Stimulated activated CD4-positive, alpha-beta T cell treated with anti-CD3 and anti-CD28 coated beads, Interleukin-2, amount 100 ng/mL, for 48 hours (primary cell): Measurements from ENCODE around the gene ZDHHC12.

ENCODE experiments used
- DNase-seq, 2 donors: peaks; one replicate each; pipeline ENCODE4 v3.0.0-alpha.2; 2020

ZDHHC12 gene

GRCh38 chr9:128685636-128686489 is 38.1 kb downstream of the ZDHHC12 start:
- peak in 1 of 2 donors; percentile 16 for DNase-seq

DNA sequence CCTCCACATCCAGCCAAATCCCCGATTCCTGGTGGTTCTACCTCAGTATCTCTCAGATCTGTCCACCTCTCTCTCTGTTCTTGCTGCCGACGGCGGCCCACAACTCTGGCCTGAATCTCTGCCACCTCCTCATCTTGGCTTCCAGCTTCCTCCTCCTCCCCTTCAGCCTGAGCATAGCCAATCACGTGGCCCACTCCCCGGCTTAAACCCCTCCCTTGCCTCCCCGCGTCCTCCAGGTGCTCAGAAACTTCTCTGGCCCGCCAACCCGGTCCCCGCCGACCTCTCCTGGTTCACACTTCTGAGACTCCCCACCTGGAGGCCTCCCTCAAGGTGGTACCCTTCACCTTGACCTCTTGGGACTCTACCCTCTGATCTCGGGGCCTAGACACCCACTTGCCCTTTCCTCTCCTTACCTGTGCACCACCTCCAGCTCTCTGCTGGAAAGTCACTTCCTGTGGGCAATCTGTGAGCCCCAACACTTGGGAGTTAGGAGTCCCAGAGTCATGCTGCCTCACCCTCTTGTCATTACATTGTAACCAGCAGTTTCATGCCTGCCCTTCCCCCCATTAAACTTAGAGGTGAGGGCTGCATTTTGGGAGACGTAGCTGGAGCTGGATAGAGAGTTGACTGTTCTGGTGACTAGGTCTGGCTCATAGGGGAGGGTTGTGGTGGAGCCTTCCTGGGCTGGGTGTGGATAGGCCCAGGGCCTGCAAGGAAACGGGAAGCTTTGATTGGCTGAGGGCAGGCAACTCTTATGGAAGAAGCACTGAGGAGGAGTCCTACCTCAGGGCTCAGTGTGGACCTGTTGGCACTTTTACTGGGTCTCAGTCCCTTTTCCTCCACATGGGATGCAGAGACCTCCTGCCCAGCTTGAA is 39.4 kb downstream of the ZDHHC12 start:
- peak; percentile 67 to 70 for DNase-seq

DNA sequence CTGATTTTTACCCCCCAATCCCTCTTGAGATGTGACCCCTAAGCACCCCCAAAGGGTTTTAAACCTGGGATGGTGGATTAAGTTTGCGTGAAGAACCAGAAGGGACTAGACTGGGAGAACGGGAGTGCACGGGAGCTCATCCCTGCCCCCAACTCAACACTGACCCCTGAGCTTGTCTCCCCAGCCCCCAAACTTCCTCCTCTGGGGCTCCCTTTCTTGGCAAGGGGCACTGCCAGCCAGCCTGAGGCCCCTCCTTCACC is 39.9 kb downstream of the ZDHHC12 start:
- DNase-seq, result peak in 1 of 2 donors; percentile 10

DNA sequence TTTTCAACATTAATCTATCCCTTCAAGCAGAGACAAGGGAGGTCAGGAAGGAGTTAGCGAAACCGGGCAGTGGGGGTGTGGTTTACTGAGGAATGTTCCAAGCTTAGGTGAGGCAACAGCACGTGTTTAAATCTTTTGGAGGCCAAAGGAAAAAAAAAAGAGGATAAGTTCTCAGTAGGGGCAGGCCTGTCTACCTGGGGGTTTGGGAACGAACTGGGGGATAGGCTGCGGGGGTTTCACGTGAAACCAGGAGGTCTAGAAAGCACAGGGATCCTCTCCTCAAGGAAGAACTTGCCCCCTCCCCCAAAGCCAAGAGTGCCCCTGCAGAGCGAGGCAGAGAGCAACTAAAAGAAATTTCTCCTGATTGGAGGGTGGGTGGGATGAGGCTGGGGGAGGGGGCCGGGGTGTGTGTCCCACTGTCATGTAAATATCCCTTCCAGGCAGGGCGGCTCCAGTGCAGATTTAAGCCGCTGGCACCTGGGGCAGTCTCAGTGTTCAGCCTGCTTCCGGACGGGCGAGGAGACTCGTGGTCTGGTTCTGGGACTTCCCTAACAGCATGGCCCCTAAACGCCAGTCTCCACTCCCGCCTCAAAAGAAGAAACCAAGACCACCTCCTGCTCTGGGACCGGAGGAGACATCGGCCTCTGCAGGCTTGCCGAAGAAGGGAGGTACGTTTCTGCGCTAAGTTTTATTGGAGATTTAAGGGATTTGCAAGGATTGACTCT is 40.4 kb downstream of the ZDHHC12 start:
- peak in 1 of 2 donors; percentile 16 for DNase-seq

DNA sequence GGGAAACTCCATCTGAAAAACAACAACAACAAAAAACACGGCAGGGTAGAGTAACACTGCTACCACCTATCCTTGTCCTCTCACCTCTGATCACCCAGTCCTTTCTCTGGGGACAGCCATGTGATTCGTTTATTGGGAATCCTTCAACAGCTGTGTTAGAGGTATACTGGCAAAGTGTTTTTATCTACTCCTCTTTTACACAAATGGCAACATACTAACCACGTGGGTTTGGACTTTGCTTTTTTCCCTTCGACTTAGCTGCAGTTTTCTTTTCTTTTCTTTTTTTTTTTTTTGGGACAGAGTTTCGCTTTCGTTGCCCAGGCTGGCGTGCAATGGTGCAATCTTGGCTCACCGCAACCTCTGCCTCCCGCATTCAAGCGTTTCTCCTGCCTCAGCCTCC is 46.1 kb downstream of the ZDHHC12 start:
- DNase-seq, result no peak

DNA sequence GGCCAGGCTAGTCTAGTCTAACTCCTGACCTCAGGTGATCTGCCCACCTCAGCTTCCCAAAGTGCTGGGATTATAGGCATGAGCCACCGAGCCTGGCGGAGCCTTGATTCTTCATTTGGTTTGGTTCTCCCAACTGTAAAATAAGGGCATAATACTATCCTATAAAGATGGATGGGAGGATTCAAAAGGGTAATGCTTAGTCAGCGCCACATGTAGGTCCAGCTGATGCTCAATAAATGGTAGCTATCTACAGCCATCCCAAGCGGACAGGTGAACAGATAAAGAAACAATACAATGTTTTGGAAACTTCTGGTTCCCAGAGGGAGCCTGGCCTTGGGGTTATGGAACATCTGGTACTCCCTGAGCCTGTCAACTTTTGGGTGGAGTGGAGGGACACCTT is 48.5 kb downstream of the ZDHHC12 start:
- DNase-seq, result no peak
